ENCODE measurements around the gene MAP3K12.

GRCh38 chr12:53474077-53474476, 25.2 kb downstream of the MAP3K12 start:
- TF ChIP-seq EZH2 (IDR thresholded peaks at IDR 0.05; ENCODE audit: borderline replicate concordance) = no peak
- no peak for TF ChIP-seq CTCF (IDR thresholded peaks at IDR 0.05; ENCODE audit: poor library complexity)
- TF ChIP-seq EZH2phosphoT487 (IDR thresholded peaks at IDR 0.05; ENCODE audit: low read depth, severe bottlenecking, unreplicated experiment) = no peak

All from hepatocyte (in vitro differentiated cells).